H1 (cell line): ENCODE results near the gene CNOT1. TPM values are rescaled to one million over a fixed set of nuclear protein-coding genes. Genes with fewer than 3 reads are reported as not detected.
A peak's percentile ranks its signal among the peaks of the same experiment; 100 is the strongest.

Experiments
- CTCF ChIA-PET: fragments of 300-600 bp; sonication (Branson Sonifier 250); formaldehyde crosslinking; loops from one replicate; lab custom pipeline; 2021; ENCODE audit not compliant: partially characterized antibody; lab: Charles Lee
- POLR2A ChIA-PET: fragments of 300-600 bp; sonication (Branson Sonifier 250); formaldehyde crosslinking; loops from one replicate; lab custom pipeline; 2021; ENCODE audit warnings: inconsistent platforms; ENCODE audit not compliant: partially characterized antibody; lab: Charles Lee
- DNase-seq, 2 experiments: peaks; one replicate each; pipeline versions ENCODE4 v3.0.0 to v3.0.0-alpha.2; 2010 to 2022; ENCODE audit warnings: low spot score in 2 of 2, low read depth in 1 of 2, mixed read lengths in 1 of 2
- FAIRE-seq: peaks from 2 replicates; lab custom pipeline; 2011; peaks lifted over from hg19 to GRCh38; lab: Jason Lieb, UNC
- H2AFZ ChIP-seq: 2 replicates; pipeline ENCODE4 v1.8.1; 2012; ENCODE audit warnings: low read length, inconsistent platforms
- H2AK5ac ChIP-seq: 2 replicates; pipeline ENCODE4 v1.6.1; 2013; ENCODE audit warnings: low read depth, low read length
- H2BK120ac ChIP-seq: replicated peaks from 2 replicates; pipeline ENCODE3; 2013; ENCODE audit warnings: low read depth, low read length, inconsistent platforms
- H2BK12ac ChIP-seq: 2 replicates; pipeline ENCODE4 v1.6.1; 2013; ENCODE audit warnings: low read depth, low read length
- H2BK15ac ChIP-seq: 2 replicates; pipeline ENCODE4 v1.6.1; 2013; ENCODE audit warnings: low read length
- H2BK20ac ChIP-seq: 2 replicates; pipeline ENCODE4 v1.6.1; 2013; ENCODE audit warnings: low read length
- H2BK5ac ChIP-seq: 2 replicates; pipeline ENCODE4 v1.6.1; 2013; ENCODE audit warnings: low read depth, low read length
- H3K14ac ChIP-seq: 2 replicates; pipeline ENCODE4 v1.6.1; 2013; ENCODE audit warnings: inconsistent platforms; ENCODE audit not compliant: insufficient read length
- H3K18ac ChIP-seq: 2 replicates; pipeline ENCODE4 v1.6.1; 2013; ENCODE audit warnings: low read length; ENCODE audit errors: extremely low read depth
- H3K23ac ChIP-seq: 2 replicates; pipeline ENCODE4 v1.6.1; 2013; ENCODE audit warnings: inconsistent platforms; ENCODE audit not compliant: insufficient read length
- H3K23me2 ChIP-seq: 2 replicates; pipeline ENCODE4 v1.6.1; 2013; ENCODE audit warnings: low read depth, low read length
- H3K27ac ChIP-seq: 2 replicates; pipeline ENCODE4 v1.6.1; 2011; ENCODE audit warnings: low read depth, low read length, inconsistent platforms
- H3K27me3 ChIP-seq, 4 experiments: replicated peaks in 1 of 4; 1 replicate in 1 of 4; 2 replicates in 3 of 4; pipeline versions ENCODE4 v1.6.1 to v1.8.1; 2011 to 2013; ENCODE audit warnings: low read length in 3 of 4, mild to moderate bottlenecking in 3 of 4, inconsistent platforms in 2 of 4, mixed read lengths in 2 of 4, moderate library complexity in 1 of 4; ENCODE audit not compliant: control insufficient read depth in 3 of 4, insufficient read depth in 3 of 4; ENCODE audit errors: extremely low read depth in 1 of 4
- H3K36me3 ChIP-seq, 4 experiments: 2 replicates each; pipeline versions ENCODE4 v1.6.1 to v1.8.1; 2011 to 2013; ENCODE audit warnings: mild to moderate bottlenecking in 4 of 4, low read length in 3 of 4, moderate library complexity in 2 of 4, control low read depth in 1 of 4, inconsistent platforms in 1 of 4; ENCODE audit not compliant: insufficient read depth in 4 of 4, control insufficient read depth in 2 of 4
- H3K4ac ChIP-seq: replicated peaks from 2 replicates; pipeline ENCODE3; 2013; ENCODE audit warnings: low read length, low read depth, mixed read lengths, inconsistent platforms; ENCODE audit not compliant: insufficient read length
- H3K4me1 ChIP-seq, 4 experiments: replicated peaks in 1 of 4; 1 replicate in 1 of 4; 2 replicates in 3 of 4; pipeline versions ENCODE4 v1.6.1 to v1.8.1; 2011 to 2013; ENCODE audit warnings: low read length in 3 of 4, inconsistent platforms in 2 of 4, mixed read lengths in 1 of 4; ENCODE audit not compliant: insufficient read depth in 4 of 4, control insufficient read depth in 3 of 4
- H3K4me2 ChIP-seq, 2 experiments: 2 replicates each; pipeline versions ENCODE4 v1.6.1 to v1.8.1; 2011 to 2013; ENCODE audit warnings: low read depth in 2 of 2, low read length in 2 of 2, control low read depth in 1 of 2, inconsistent platforms in 1 of 2, mild to moderate bottlenecking in 1 of 2; ENCODE audit not compliant: insufficient read depth in 1 of 2
- H3K4me3 ChIP-seq, 4 experiments: fragments of 200-600, 300-600 bp in 1 of 4; sonication (generic), shearing (Covaris generic), sonication (Bioruptor Twin) in 1 of 4; 2 replicates each; pipeline versions ENCODE4 v1.5.1 to v1.8.1; 2011 to 2016; ENCODE audit warnings: low read length in 4 of 4, low read depth in 3 of 4, control low read depth in 2 of 4, inconsistent platforms in 2 of 4, mild to moderate bottlenecking in 2 of 4, mixed read lengths in 1 of 4, moderate library complexity in 1 of 4; ENCODE audit not compliant: insufficient read depth in 2 of 4; ENCODE audit errors: extremely low read depth in 1 of 4
- H3K56ac ChIP-seq: replicated peaks from 2 replicates; pipeline ENCODE3; 2013; ENCODE audit warnings: low read depth, mild to moderate bottlenecking, mixed read lengths, low read length, inconsistent platforms; ENCODE audit not compliant: insufficient read length
- H3K79me1 ChIP-seq: 2 replicates; pipeline ENCODE4 v1.6.1; 2013; ENCODE audit warnings: low read depth, low read length, control low read depth
- H3K79me2 ChIP-seq, 2 experiments: 2 replicates each; pipeline versions ENCODE4 v1.6.1 to v1.8.1; 2012 to 2013; ENCODE audit warnings: low read length in 2 of 2, mild to moderate bottlenecking in 2 of 2, inconsistent platforms in 1 of 2; ENCODE audit not compliant: insufficient read depth in 2 of 2, control insufficient read depth in 1 of 2
- H3K9ac ChIP-seq, 4 experiments: replicated peaks in 1 of 4; 1 replicate in 1 of 4; 2 replicates in 3 of 4; pipeline versions ENCODE4 v1.6.1 to v1.8.1; 2011 to 2013; ENCODE audit warnings: low read depth in 3 of 4, low read length in 3 of 4, control low read depth in 2 of 4, mild to moderate bottlenecking in 2 of 4, moderate library complexity in 2 of 4, inconsistent platforms in 1 of 4; ENCODE audit errors: extremely low read depth in 1 of 4
- H3K9me3 ChIP-seq, 2 experiments: 2 replicates each; pipeline versions ENCODE4 v1.6.1 to v1.8.1; 2012 to 2013; ENCODE audit warnings: mild to moderate bottlenecking in 2 of 2, moderate library complexity in 2 of 2, control low read depth in 1 of 2, inconsistent platforms in 1 of 2, low read depth in 1 of 2, low read length in 1 of 2, mixed read lengths in 1 of 2; ENCODE audit not compliant: insufficient read depth in 2 of 2
- H4K20me1 ChIP-seq, 2 experiments: replicated peaks in 1 of 2; 2 replicates each; pipeline versions ENCODE3 to v1.8.1; 2011 to 2013; ENCODE audit warnings: inconsistent platforms in 2 of 2, low read length in 2 of 2, mild to moderate bottlenecking in 1 of 2; ENCODE audit not compliant: insufficient read depth in 2 of 2, control insufficient read depth in 1 of 2
- H4K5ac ChIP-seq: 2 replicates; pipeline ENCODE4 v1.6.1; 2013; ENCODE audit warnings: low read length, low read depth, mixed read lengths, inconsistent platforms; ENCODE audit not compliant: insufficient read length
- H4K8ac ChIP-seq: 2 replicates; pipeline ENCODE4 v1.8.0; 2013; ENCODE audit warnings: mild to moderate bottlenecking, moderate library complexity, low read length, inconsistent platforms; ENCODE audit not compliant: insufficient read depth; ENCODE audit errors: extremely low read depth
- H4K91ac ChIP-seq: replicated peaks from 2 replicates; pipeline ENCODE3; 2013; ENCODE audit warnings: low read length, mixed read lengths, inconsistent platforms; ENCODE audit not compliant: insufficient read length
- BACH1 ChIP-seq: IDR thresholded peaks from 2 replicates; pipeline ENCODE4 v1.6.1; 2012; ENCODE audit warnings: low read length, improper control_type of control experiment
- CBX5 ChIP-seq: fragments of 300-800, 300-1000 bp; sonication (generic); IDR thresholded peaks from 2 replicates; pipeline ENCODE4 v1.7.1; 2016; ENCODE audit warnings: antibody characterized with exemption, low read length, low read depth
- EP300 ChIP-seq, 2 experiments: IDR thresholded peaks; 1 replicate in 1 of 2; 2 replicates in 1 of 2; pipeline ENCODE4 v1.6.1; 2011 to 2012; ENCODE audit warnings: low read depth in 2 of 2, low read length in 2 of 2, mild to moderate bottlenecking in 2 of 2, borderline replicate concordance in 1 of 2, inconsistent platforms in 1 of 2, moderate library complexity in 1 of 2
- HDAC2 ChIP-seq, 2 experiments: fragments of 300-600 bp in 1 of 2; sonication (generic) in 1 of 2; IDR thresholded peaks; 2 replicates each; pipeline ENCODE4 v1.6.1; 2011 to 2012; ENCODE audit warnings: low read depth in 2 of 2, low read length in 2 of 2, mild to moderate bottlenecking in 2 of 2, moderate library complexity in 2 of 2, borderline replicate concordance in 1 of 2, inconsistent platforms in 1 of 2
- HDAC6 ChIP-seq: IDR thresholded peaks from one replicate; pipeline ENCODE4 v1.7.1; 2012; ENCODE audit warnings: low read depth, mild to moderate bottlenecking, inconsistent platforms, low read length, moderate library complexity
- SAP30 ChIP-seq: fragments of 300-600 bp; sonication (generic); IDR thresholded peaks from 2 replicates; pipeline ENCODE4 v1.7.1; 2012; ENCODE audit warnings: low read length, moderate library complexity, mild to moderate bottlenecking, inconsistent platforms; ENCODE audit not compliant: insufficient read depth, insufficient replicate concordance
- SIN3A ChIP-seq, 2 experiments: IDR thresholded peaks in 1 of 2; conservative IDR thresholded peaks in 1 of 2; 2 replicates each; pipeline ENCODE4 v1.6.1; 2011 to 2012; ENCODE audit warnings: low read length in 2 of 2, improper control_type of control experiment in 1 of 2, low read depth in 1 of 2, mild to moderate bottlenecking in 1 of 2
- SP2 ChIP-seq: IDR thresholded peaks from 2 replicates; pipeline ENCODE4 v1.6.1; 2012; ENCODE audit warnings: mild to moderate bottlenecking, low read length, inconsistent platforms
- SP4 ChIP-seq: IDR thresholded peaks from 2 replicates; pipeline ENCODE4 v1.6.1; 2012; ENCODE audit warnings: low read length, inconsistent platforms
- SUZ12 ChIP-seq: fragments of 200-600 bp; sonication (generic); IDR thresholded peaks from 2 replicates; pipeline ENCODE4 v1.6.1; 2012; ENCODE audit warnings: mild to moderate bottlenecking, inconsistent platforms, low read length, moderate library complexity, mixed read lengths
- ZNF274 ChIP-seq: IDR thresholded peaks from 2 replicates; pipeline ENCODE4 v1.7.0; 2012; ENCODE audit warnings: low read length, borderline replicate concordance; ENCODE audit errors: extremely low read depth
- WGBS, 2 experiments: shearing (Covaris generic) in 1 of 2; methylation state at CpG; one replicate each; pipeline versions ENCODE4 v1.1.6 to v1.1.7; 2013 to 2015; ENCODE audit warnings: low lambda C conversion rate in 2 of 2, mixed read lengths in 2 of 2, inconsistent platforms in 1 of 2, low coverage in 1 of 2, missing lambda C conversion rate in 1 of 2; ENCODE audit not compliant: insufficient replicate concordance in 2 of 2, insufficient coverage in 1 of 2, insufficient read length in 1 of 2; ENCODE audit errors: extremely low coverage in 1 of 2, missing lambda C conversion rate in 1 of 2; 5-methylcytosine and 5-hydroxymethylcytosine counted together
- polyA plus RNA-seq, 7 experiments: library from polyadenylated mRNA; depleted of rRNA in 3 of 7; stranded (reverse) in 5 of 7; unstranded in 2 of 7; fragments of >200 nt in 5 of 7; fragments of 200-250 nt in 2 of 7; gene quantifications; 1 replicate in 5 of 7; 2 replicates in 1 of 7; 4 replicates in 1 of 7; pipeline versions ENCODE4 v1.2.1 to v1.2.3, GENCODE V29; 2011 to 2013; ENCODE audit warnings: missing spikeins in 2 of 7, mixed read lengths in 2 of 7
- total RNA-seq: library from RNA; stranded (reverse); fragmentation: NEBNext Ultra II Directional; extraction: Animal tissue kit (Norgen Biotek cat#: 25700); gene quantifications from 2 replicates; pipeline ENCODE4 v1.2.1, GENCODE V29; 2021

CNOT1 gene
- total and polyA plus RNA-seq, 2 of the 8 experiments (the other 6 are each of a cell fraction or from before 2014, with no cell fraction given) = 306 to 319 TPM

DNA sequence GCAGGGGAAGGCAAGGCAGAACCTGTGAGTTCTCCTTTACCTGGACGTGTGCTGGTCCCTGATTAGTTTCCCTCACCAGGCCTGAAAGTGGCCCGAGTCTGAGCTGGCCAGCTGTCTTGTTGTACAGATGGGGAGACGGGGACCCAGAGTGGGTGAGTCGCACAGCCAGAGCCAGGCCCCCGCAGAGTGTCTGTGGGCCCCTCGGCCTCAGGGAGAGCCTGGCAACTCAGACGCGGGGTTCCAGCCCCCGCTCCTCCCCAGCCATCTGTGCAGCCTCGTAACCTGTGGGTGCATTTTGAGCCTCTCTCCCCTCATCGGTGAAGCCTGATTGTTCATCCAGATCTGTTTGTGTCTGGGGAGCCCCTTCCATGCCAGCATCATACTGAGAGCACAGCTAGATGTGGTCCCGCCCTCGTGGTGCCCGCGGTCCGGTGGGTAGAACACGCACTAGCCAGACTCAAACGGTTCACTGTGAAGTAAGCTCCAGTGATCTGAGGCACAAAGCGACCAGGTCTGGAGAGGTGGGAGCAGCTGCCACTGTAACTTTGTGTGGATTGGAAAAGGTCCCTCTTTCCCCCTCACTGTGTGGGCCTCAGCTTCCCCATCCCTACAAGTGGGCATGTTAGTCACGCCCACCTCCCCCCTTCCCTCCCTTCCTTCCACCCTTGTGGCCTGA lies 135.7 kb downstream of the CNOT1 start:
- Histone ChIP-seq H3K4me1 (peaks cover 0 to 18% (median 12%) of the 10 kb centered on the region in 4 experiments; a peak in 6 of 7 replicates), H2BK20ac (no peak overlapping the region), H4K20me1 (no peaks in the 10 kb centered on the region), H3K9me3 (no peaks in the 10 kb centered on the region), H2AK5ac (0 out of 2 replicates have a peak overlapping the region, but pooled peaks have one; percentile 24), H2BK120ac (no peak overlapping the region), H4K91ac (no peak overlapping the region), H3K27me3 (peaks cover 0 to 3% (median 0%) of the 10 kb centered on the region in 4 experiments; a peak in 2 of 7 replicates), H2BK5ac (no peak overlapping the region), H4K8ac (0 out of 2 replicates have a peak overlapping the region, but pooled peaks have one; percentile 53), H3K4me3 (no peak overlapping the region; a peak in 1 of 8 replicates), H3K4me2 (no peak overlapping the region), H3K27ac (peak overlapping the region; percentile 48; the same call in 1 of the 2 replicates), H3K79me2 (no peaks in the 10 kb centered on the region), H4K5ac (no peak overlapping the region), H3K14ac (no peak overlapping the region), H2AFZ (no peak overlapping the region), H3K4ac (no peak overlapping the region), H3K18ac (no peak overlapping the region), H3K56ac (no peak overlapping the region), H2BK15ac (peak overlapping the region; percentile 61; the same call in 1 of the 2 replicates), H3K36me3 (no peaks in the 10 kb centered on the region), H2BK12ac (no peak overlapping the region), H3K23me2 (no peaks in the 10 kb centered on the region), H3K23ac (no peak overlapping the region), H3K79me1 (no peaks in the 10 kb centered on the region), H3K9ac (no peak overlapping the region)
- CTCF ChIA-PET = interaction anchor here (0.6 to 4.2 kb wide), 16 partner anchors 12 to 201 kb away, joined by 3 to 30 read pairs (median 4); no protein-coding TSS in a partner anchor
- FAIRE-seq (no peak), DNase-seq (no peak)
- POLR2A ChIA-PET = interaction anchor here (1.5 kb wide), 1 partner anchor 157 kb away, joined by 7 read pairs; no protein-coding TSS in a partner anchor
- TF ChIP-seq HDAC6 (no peak), BACH1 (no peak), EP300 (IDR thresholded peaks at IDR 0.05; ENCODE audit: borderline replicate concordance in 1 of 2, low read depth in 2 of 2, low read length in 2 of 2) (no peak), SP2 (no peak), CBX5 (no peak), SIN3A (conservative IDR thresholded peaks at IDR 0.05 in 1 of 2, IDR thresholded peaks at IDR 0.05 in 1 of 2; ENCODE audit: low read depth in 1 of 2, low read length in 2 of 2) (no peak), SUZ12 (no peak), HDAC2 (IDR thresholded peaks at IDR 0.05; ENCODE audit: borderline replicate concordance in 1 of 2, low read depth in 2 of 2, low read length in 2 of 2) (no peak), SP4 (no peak), ZNF274 (no peak), SAP30 (no peak)
- WGBS, 2 experiments = 82% methylated on average over 20 of the region's 20 CpGs; no CpG with 5 or more reads in 1 of the 2 experiments
